HG03342 (cell line): Measurements from ENCODE around the gene ATAD2B.
A peak's percentile ranks its signal among the peaks of the same experiment; 100 is the strongest.
"Not testable (repeated sequence)": the region's sequence is repeated elsewhere in the genome, so short reads cannot be mapped to it uniquely, and the experiment has no call there.

Experiments used
- ATAC-seq: cut with Tn5 transposase; IDR thresholded peaks from one replicate; pipeline ENCODE4 v1.9.1; 2021; ENCODE audit warnings: mild to moderate bottlenecking, moderate library complexity; ENCODE audit not compliant: unreplicated experiment

ATAD2B gene

GRCh38 chr2:23801396-23801795 is 125.5 kb downstream of the ATAD2B start:
- no peak for ATAC-seq

DNA sequence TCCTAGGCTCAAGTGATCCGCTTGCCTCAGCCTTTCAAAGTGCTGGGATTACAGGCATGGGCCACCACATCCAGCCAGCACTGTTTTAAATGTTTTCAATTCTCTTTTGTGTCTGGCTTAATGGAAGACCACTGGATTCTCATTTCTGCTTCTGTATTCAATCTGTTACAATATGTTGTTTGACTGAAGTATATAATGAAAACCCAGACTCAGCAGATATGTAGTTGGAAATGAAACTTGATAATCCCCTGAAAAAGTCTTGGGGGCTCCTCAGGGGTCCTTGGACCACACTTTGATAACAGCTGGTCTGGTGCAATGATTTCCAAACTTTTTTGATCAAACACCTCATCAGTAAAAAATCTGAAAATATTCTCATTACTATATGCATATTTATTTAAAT is 132.7 kb downstream of the ATAD2B start:
- ATAC-seq = no peak

DNA sequence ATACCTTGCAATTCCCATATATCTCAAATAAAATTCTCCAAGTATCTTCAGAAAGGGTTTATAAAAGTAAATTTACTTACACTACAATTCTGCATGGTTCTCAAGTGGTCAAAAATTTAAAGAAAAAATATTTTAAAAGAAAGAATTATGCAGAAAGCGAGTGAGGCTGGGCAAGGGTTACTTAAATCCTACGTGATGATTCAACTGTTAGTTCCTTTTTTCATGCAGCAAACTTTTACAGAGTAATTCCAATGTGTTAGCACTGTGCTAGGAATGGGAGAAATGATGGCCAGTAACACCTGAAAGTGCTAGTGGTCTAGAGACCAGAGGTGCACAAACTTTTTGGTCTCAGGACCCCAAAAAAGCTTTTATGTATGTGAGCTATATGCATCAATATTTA is 133.4 kb downstream of the ATAD2B start:
- no peak for ATAC-seq

- no peak for ATAC-seq
Measured at GRCh38 chr2:23791030-23791429, 135.9 kb downstream of the ATAD2B start.

DNA sequence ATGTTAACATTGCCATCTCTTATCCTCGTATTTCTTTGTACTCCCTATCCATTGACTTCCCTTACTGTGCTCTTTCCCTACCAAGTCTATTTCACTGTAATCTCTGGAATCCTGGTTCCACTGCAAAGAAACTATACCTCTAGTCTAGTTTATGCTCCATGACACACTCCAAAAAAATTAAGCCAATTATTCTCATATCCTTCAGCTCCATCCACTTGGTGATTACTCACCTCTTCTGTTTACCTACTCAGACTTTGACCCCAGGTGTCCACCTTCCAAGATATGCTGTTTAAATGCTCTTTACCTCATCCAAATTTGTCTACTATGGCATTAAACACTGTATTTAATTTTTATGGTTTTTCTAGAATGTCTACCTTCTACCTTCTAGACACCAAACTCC is 137.9 kb downstream of the ATAD2B start:
- ATAC-seq = no peak

DNA sequence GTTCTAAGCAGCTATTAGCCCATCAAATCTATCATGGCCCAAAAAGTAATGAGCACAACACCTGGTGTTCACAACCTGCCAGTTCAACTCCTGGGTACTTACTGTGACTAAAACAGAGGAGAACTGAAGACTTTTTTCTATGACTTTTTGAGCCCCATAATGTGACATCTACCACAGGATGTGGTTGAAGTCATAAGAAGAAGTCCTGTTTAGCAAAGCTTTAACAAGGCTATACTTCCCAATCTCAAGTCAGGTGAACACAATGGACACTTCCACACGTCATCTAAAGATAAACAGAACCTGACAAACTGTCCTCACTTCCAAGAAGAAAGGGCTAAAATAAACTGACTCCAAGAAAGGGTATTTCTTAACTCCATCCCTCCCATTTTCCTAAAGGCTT is 138.8 kb downstream of the ATAD2B start:
- peak; percentile 74 for ATAC-seq

DNA sequence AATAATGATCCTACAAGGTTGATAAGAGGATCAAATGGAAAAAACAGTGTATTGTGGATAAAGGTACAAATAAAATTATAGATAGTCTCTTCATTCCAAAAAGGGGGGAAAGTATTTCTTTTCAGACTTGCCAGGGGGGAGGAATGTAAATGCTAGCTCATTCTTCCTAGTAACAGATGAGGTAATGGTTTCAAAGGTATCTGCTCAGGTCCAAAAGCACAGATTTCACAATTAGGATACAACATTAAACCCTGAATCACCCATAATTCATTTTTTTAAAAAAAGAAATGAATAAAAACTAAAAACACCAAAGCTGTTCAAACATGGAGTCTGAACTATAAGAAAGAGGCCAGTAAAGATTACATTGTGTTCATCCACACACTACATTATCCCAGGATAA is 142.0 kb downstream of the ATAD2B start:
- no peak for ATAC-seq

- ATAC-seq = no peak
Measured at GRCh38 chr2:23782646-23783045, 144.3 kb downstream of the ATAD2B start.

- ATAC-seq = no peak
Measured at GRCh38 chr2:23782126-23782525, 144.8 kb downstream of the ATAD2B start.

- ATAC-seq = not testable (repeated sequence)
Measured at GRCh38 chr2:23780465-23780864, 146.5 kb downstream of the ATAD2B start.

DNA sequence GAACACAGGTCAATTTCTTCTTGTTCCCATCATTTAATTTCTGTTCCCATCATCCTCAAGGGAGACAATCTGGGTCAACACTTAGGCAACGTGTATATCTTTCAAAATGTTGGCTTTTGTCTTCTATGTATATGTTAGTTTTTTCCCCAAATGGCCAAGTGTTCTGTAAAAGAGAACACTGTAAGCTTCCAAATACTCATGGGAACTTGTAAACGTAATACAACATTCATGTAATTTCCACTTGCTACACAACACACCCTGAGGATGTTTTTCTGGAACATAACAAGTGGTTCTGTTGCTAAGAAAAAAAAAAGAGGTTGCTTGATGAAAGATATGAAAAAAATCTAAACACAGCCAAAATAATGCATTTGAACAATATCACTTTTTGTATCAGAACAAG is 149.1 kb downstream of the ATAD2B start:
- ATAC-seq = no peak

GRCh38 chr2:23776021-23776420 is 150.9 kb downstream of the ATAD2B start:
- ATAC-seq = no peak

- ATAC-seq = no peak
Measured at GRCh38 chr2:23772684-23773083, 154.2 kb downstream of the ATAD2B start.

- no peak for ATAC-seq
Measured at GRCh38 chr2:23772056-23772455, 154.9 kb downstream of the ATAD2B start.

DNA sequence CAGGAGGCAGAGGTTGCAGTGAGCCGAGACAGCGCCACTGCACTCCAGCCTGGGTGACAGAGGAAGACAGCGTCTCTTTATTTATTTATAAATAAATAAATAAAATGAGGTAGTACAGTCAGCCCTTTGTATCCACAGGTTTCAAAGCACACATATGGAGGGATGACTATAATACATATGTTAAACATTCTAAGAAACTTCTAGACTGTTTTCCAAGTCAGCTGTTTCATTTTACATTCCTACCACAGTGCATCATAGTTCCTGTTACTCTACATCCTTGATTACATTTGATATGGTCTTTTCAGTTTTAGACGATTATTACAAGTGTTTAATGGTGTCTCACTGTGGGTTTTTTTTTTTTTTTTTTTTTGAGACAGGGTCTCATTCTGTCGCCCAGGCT is 157.6 kb downstream of the ATAD2B start:
- no peak for ATAC-seq

- ATAC-seq = no peak
Measured at GRCh38 chr2:23767876-23768621, 158.9 kb downstream of the ATAD2B start.

GRCh38 chr2:23762141-23762540 is 164.8 kb downstream of the ATAD2B start:
- no peak for ATAC-seq

DNA sequence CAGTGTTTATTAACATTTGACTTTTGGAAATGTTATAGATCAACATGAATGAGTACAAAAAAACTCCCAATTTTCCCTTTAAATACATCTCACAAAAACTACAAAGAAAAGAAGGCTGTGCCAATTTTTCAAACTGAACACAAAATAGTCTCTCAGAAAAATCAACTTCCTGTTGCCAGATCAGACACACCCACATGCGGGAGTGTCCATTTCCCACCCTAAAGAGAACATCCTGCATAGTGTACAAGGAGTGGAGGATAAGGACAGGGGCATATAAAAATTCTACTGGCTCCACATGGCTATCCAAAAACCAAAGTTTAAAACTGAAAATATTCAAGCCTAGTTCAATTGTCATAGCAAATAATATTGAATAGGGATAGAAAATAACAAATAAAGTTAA is 165.3 kb downstream of the ATAD2B start:
- ATAC-seq = no peak

DNA sequence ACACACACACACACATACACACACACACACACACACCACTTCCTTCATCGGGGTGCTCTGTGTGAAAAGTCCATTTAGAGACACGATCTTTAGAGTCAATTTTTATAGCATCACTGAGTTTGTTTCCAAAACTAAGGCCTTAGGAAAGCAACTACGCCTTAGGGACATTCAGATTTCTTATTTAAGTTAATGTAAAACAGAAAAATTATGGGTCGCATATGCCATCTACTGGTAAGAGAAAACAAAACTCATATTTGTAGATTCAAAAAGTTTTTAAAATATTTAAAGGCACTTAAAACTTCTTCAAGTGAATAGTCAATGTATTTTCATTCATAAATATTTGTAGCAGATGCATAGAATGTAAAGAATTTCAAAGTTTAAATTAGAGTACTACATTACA is 166.2 kb downstream of the ATAD2B start:
- no peak for ATAC-seq

- ATAC-seq = no peak
Measured at GRCh38 chr2:23757686-23758433, 169.1 kb downstream of the ATAD2B start.

- ATAC-seq = no peak
Measured at GRCh38 chr2:23756593-23757292, 170.2 kb downstream of the ATAD2B start.

GRCh38 chr2:23754970-23755369 is 172.0 kb downstream of the ATAD2B start:
- ATAC-seq = no peak
